ENCODE results near the gene LRRC51.

GRCh38 chr11:72078477-72078876, 2.2 kb upstream of the LRRC51 start:
- TF ChIP-seq POLR2A (IDR thresholded peaks at IDR 0.05; ENCODE audit: low read length) (no peak), GATA1 (IDR thresholded peaks at IDR 0.05; ENCODE audit: low read depth, low read length) (no peak)

Data from erythroblast (primary cell).